GM19324 (cell line): Measurements from ENCODE around the gene ARSG.
"Not testable (repeated sequence)": the region's sequence is repeated elsewhere in the genome, so short reads cannot be mapped to it uniquely, and the experiment has no call there.

Experiments
- ATAC-seq: cut with Tn5 transposase; IDR thresholded peaks from one replicate; pipeline ENCODE4 v1.9.1; 2021; ENCODE audit warnings: mild to moderate bottlenecking, moderate library complexity; ENCODE audit not compliant: unreplicated experiment, low FRiP score

Gene ARSG

DNA sequence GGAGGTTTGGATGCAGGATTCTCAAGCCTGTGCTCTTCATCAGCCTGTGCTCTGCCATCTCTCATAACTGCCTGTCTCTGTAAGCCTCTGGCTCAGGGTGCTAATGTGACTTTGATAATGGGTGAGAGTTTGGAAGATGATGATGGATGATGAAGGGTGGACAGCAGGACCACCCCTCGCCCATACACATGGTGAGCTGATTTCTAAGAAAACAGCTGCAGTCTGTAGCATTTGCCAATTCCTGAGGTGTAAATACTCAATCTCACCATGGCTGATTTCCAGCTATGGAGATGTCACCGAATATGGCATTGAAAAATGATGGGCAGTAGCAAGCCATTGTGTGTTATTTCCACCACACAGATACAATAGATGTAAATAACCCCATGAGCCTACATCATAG is 74.2 kb downstream of the ARSG start:
- ATAC-seq, result no peak

DNA sequence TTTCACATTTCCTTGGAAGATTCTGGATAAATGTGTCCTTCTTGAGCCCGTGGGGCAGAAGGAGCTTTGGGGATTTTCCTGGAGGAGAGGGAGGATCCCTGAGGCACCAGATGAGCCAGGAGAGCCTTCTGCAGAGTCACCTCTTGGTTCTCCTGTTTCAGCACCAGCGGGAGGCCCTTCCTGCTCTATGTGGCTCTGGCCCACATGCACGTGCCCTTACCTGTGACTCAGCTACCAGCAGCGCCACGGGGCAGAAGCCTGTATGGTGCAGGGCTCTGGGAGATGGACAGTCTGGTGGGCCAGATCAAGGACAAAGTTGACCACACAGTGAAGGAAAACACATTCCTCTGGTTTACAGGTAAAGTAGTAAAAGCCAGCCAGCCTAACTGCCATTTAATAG is 77.1 kb downstream of the ARSG start:
- ATAC-seq, result no peak

DNA sequence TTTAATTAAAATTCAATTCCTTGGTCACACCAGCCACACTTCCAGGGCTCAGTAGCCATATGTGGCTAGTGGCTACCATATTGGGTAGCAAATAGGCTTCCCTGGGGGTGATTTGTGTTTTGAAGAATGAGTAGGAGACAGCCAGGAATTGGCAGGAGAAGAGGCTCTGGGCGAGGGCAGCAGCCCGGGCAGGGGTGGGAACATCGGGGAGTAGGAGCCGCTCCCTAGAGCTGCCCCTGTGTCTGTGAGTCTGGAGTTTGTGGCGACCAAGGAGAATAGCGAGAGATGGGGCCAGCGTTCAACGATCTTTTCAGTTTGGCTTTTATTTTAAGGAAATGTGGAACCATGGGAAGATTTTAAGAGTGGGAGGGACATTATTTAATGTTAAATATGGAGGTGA is 84.3 kb downstream of the ARSG start:
- ATAC-seq, result no peak

DNA sequence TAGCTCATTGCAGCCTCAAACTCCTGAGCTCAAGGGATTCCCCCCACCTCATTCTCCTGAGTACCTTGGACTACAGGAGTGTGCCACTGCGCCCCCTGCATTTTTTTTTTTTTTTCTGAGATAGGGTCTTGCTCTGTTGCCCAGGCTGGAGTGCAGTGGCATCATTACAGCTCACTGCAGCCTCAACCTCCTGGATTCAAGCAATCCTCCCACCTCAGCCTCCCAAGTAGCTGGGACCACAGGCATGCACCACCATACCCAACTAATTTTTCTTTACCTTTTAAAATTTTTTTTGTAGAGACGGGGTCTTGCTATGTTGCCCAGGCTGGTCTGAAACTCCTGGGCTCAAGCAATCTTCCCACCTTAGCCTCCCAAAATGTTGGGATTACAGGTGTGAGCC is 84.9 kb downstream of the ARSG start:
- ATAC-seq, result not testable (repeated sequence)

DNA sequence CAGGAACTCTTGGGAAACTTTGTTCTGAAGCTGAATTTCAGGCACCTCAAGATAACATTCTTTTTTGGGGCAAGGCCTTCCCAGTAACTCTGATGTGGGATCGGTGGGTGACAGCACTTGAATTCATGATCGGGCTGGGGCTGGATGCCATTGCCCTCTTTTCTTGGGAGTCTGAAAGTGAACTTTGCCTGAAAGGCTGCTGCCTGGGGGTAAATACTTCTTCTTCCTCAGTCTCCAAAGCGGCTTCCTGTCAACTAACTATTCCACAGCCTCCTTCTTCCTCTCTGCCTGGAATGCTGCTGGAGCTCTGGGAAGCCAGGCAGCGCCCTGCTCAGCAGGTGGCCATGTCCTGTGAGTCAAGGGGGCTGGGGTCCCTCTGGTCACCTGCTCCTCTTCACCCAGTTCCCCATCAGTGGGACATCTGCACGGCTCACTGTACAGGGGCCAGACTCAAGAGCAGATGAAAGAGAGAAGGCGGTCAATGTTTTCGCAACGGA is 86.5 kb downstream of the ARSG start:
- no peak for ATAC-seq

DNA sequence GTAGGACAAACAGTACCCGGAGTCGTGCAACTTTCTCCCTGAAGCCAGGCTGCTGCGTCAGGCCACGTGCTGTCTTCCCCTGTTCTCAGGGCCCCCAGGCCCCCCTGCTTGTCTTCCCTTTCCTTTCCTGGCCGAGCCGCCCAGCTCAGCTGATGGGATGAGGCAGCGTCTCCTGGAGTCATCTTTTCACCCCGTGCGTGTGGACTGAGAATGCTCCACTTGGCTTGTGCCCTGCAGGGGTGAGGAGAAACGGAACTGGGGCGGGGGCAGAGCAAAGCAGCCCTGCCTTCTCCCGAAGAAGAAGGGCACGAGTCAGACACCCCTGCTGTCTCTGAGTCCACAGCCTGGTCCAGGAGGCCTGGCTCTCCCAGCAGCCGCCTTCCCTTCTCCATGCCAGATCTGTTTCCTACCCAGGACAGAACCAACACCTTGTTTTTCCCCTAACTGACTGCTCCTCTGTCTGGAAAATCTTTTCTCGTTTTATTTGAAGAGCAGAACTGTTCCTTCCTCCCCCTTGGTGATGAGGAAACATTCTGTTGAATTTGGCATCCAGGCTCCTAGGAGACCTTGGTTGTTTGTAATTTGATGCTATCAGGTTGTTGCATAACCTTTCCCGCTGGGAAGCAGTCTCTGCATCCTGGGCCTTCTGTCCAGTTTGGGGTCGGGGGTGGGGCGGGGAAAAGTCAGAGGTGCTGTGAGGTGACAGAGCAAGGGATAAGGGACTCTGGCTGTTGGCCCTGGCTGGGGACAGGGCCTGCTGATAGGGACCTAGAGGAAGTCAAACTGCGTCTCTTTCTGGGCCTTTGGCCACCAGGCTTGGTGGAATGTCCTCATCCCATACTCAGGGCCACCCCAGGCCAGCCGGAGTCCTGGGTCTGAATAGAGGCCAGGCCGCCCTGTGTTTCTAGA is 87.2 kb downstream of the ARSG start:
- no peak for ATAC-seq

DNA sequence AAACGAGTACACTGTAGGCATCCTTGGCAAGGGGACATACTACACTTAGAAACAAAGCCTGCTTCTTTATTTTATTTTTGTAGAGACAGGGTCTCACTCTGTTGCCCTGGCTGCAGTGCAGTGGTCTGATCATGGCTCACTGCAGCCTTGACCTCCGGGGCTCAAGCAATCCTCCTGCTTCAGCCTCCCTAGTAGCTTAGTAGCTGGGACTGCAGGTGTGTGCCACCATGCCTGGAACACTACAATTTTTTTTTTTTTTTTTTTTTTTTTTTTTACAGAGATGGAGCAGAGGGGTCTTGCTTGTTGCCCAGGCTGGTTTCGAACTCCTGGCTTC is 87.8 kb downstream of the ARSG start:
- ATAC-seq, result no peak

DNA sequence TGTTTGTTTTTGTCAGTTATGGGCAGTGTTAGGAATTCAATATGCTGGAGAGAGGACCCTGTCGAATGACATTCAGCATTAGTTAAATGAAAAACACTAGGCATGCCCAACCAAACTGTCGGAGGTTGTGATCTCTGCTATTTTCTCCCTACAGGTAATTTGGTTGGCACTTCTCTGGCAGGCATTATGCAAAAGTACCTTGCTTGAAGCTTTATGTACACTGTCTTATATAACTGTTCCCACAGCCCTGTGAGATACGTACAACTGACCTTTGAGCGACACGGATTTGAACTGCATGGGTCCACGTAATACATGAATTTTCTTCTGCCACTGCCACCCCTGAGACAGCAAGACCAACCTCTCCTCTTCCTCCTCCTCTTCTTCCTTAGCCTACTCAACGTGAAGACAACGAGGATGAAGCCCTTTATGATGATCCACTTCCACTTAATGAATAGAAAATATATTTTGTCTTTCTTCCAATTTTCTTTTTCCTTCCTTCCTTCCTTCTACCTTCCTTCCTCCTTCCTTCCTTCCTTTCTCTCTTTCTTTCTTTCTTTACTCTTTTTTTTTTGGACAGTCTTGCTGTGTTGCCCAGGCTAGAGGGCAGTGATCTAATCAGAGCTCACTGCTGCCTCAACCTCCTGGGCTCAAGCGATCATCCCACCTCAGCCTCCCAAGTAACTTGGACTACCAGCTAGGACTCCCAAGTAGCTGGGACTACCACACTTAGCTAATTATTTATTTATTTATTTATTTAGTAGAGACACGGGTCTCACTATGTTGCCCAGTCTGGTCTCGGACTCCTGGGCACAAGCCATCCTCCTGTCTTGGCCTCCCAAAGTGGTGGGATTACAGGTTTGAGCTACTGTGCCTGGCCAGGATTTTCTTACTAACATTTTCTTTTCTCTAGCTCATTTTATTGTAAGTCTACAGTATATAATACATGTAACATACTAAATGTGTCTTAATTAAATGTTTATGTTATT is 88.7 kb downstream of the ARSG start:
- ATAC-seq, result no peak

DNA sequence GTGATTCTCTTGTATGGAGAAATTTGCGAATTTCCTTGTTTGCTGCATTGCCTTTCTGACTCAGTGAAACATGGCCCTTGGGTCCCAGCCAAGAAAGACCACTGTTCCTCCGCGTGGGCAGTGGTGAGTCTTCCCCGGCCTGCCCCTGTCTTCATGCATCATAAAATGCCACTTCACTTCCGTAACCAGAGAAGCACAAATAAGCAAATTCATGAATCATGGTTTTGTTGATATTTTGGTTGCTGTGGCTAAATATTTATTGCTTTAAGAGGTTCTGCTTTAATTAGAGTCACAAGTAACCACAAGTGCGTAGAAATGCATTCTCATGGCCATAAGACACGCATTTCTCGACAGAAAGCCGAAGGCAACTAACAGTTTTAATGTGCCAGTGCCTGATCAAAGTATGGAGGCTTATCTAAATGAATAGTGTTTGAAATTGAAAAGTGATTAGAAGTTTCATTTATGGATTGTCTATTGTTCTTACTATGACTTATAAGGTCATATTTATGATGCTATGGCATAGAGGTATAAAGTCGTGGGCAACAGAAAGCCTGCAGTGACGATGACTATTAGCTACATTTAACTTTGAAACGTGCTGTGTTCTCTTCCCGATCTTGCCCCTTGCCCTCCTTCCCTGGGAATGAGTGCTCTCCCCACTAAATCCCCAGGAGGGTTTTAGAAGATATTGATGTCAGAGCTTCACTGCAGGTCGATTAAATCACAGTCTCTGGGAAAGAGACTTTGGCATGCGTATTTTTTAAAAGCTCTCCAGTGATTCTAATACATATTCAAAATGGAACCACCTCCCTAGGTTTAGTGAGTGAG is 90.0 kb downstream of the ARSG start:
- ATAC-seq, result no peak

DNA sequence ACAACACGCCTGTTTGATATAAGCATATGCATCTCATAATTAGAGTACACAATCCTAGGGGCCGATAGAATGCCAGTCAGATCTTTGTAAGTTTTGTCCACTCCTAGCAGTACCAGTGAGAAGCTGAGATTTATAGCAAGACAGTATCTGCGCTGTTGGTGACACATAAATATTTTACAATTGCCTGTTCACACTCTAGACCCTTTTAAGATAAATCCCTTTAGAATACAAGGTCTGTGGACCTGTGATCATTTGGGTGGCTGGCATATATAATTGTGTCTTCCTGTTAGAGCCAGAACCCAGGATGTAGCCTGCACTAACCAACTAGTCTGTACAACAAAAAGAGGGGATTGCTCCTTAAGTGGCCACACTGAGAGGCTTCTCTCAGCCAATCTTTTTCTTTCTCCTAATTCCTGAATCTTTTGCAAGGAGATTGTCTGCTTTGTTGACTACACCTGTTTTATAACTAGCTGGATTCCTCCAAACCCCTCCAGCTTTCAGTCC is 91.3 kb downstream of the ARSG start:
- no peak for ATAC-seq

DNA sequence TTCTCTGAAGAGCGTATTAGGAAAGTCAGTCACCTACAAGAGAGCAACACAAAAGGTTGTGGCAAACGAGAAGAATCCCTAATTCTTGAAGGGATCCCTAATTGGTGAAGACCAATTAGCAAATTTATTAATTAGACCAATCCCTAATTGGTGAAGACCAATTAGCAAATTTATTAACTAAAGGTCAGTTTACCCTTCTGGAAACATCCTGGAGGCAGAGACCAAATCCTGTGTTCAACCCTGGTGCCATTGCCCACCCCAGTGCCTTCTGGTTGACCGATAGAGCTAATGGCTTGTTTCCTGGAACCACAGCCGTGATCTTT is 91.8 kb downstream of the ARSG start:
- no peak for ATAC-seq

DNA sequence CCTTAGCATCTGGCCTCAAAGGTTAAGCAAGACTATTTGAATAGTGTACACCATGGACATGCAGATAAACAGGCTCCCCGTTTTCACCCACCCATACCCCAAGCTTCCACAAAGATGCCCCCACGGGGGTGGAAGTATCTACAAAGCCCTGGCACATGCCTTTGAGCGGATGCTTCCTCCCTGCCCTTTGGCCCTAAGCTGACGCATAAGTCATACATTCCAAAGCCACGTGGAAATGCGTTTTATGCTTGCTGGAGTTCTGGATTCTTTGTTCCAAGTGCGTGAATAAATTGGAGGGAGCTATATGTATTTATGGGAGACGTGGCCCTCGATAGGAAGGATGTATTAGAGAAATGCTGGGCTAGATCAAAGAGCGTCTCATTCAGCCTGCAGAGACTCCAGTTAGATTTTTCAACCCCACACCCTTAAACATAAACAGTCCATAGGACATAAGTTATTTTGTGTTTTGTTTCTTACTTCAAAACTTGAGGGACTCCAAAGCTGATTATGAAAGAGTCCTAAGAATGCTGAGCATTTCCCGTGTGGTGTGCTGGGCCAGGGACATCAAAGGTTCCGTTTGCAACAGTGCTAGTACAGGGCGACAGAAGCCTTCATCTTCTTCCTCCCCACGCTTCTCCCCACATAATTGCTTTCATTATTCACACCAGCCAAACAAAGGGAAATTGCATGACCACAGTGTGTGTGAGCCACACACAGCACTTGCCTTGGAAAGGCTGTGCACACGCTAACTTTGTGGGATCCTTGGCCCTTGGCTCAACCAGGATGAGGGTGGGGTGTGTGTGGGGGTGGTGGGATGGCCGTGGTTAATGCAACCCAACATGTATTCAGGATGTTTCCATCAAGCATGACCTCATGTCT is 92.4 kb downstream of the ARSG start:
- ATAC-seq, result no peak

DNA sequence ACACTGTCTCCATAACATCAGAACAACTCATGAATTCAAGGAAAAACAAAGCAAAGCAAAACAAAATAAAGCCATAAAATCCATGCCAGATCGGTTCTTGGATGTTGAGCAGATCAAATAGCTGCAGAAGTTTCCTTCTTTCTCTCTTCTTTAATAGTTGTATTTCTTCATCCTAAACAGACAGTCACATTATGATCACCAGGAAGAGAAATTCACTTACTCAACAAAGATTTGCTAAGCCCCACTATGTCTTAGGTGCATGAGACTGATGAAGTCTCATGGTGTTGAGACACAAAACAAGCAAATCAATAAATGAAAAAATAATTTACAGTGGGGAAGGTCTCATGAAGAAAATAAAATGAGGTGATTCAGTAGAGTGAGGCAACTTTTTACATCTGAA is 93.2 kb downstream of the ARSG start:
- no peak for ATAC-seq

DNA sequence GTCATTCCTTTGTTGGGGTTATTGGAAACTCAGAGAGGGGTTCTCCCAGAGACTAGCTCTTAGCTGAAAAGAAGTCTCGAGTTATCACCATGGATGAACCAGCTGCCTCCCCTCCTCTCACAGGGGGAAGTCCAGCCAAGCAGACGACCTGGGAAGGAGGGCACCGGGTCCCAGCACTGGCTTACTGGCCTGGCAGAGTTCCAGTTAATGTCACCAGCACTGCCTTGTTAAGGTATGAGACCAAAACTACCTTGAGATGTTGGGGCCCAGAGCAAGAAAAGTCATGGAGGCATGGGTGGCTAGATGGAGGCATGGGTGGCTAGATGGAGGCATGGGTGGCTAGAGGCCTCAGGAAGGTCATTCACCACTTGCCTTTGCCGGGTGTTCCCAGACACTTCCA is 93.6 kb downstream of the ARSG start:
- no peak for ATAC-seq

DNA sequence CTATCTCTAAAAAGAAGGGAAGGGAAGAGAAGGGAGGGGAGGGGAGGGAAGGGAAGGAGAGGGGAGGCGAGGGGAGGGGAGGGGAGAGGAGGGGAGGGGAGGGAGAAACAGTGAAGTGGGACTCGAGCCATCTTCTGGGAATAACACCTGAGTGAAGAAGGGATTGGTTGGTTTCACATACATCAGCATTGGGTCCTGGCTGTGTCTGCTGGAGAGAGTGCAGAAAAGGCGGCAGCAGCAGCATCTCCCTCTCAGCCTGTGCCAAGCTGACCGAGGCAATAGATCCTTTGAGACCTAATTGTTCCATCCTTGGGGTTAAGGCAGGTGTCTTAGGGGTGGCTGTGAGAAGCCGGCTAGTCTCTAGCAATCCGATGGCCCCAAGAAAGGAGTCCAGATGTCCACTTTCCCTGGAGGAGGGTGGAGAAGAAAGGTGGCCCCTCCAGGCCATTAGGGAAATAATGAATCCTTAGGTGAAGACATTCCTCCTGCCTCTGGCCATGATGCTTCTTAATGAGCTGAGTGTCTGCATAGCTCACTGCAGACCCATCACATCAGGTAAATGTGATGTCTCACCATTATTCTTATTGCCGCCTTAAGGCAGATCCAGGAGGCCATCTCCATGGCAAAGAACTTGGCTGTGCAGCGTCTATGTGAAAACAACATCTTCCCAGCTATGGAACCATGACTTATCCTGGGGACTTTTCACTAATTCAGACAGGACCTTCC is 94.4 kb downstream of the ARSG start:
- no peak for ATAC-seq

DNA sequence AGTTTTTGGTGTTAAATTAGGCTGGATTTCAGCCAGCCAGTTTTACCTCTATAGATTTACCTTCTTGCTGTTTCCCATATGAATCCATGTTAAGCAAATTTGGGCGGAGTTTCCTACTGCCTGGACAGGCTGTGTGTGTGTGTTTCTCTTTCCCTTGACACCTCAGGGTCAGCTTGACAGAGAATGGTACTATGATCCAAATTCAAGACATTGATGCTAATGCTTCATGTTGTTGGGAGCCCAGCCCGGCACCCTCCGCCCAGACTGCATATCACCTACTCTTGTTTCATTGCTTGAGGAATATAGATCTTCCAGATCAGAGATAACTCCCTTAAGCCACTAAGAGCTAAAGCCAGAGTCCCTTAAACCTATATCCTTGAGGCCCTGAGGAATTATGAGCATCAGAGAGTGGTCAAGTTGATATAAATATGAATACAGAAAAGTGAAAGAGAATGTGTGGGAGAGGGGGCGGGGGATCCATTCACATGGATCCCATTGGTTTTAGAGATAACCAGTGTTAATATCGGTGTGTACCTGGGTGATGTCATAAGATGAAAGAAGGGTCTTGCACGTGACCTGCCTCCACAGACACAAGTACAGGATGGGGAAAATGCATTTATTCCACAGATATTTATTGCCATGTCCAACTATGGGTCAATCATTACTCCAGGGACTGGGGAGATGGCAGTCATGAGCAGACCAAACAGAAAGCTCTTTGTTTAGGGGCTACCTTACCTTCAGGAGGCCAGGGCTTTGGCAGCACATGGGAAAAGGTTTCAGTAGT is 96.3 kb downstream of the ARSG start:
- no peak for ATAC-seq

DNA sequence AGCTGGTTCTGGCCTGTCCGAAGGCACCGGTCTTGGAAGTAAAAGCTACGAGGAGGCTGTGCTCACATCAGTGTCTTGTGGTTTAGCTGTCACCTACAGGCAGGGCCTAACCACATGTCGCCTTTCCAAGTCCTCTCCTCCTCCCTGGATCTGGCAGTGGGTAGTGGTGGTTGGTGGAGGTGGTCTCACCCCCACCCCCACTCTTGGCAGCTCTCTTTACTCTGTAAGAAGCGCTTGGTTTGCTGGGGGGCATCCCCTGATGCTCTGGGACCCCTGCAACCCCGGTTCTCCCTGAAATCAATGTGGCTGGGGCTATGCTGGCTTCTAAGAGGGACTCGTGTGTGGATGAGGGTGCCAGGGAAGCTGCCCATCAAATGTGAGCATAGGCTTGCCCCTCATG is 97.7 kb downstream of the ARSG start:
- no peak for ATAC-seq

DNA sequence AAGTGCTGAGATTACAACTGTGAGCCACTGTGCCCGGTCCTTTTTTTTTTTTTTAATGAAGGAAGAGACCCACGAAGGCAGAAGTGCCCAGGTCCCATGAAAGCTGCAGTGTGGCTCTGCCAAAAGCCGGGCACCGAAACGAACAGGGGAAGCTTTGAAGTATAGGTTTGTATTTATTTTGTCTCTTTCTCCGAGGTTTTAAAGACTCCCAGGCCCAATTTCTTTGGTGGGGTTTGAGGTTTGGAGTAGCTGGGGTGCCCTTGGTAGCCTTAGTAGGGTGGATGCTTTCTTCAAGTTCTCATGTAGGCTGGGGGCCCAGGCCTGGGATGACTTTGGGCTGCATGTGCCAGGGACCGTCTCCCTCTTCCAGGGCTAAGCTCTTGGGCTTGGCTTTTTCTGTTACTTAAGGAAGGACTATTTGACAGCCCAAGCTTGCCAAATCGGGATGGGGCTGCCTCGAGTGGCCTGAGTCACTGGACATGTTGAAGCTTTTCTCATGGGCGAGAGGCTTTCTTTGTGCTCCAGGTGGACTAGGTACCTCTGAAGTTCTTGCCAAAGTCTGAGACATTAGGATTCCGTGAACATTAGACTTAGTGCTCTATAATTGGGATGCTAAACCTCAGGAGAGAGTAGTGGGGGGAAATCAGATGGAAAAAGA is 99.7 kb downstream of the ARSG start:
- no peak for ATAC-seq
